Effector CD4-positive, alpha-beta T cell (primary cell): ENCODE data around the gene RCC1.
A peak's percentile ranks its signal among the peaks of the same experiment; 100 is the strongest.
"Not testable (repeated sequence)": the region's sequence is repeated elsewhere in the genome, so short reads cannot be mapped to it uniquely, and the experiment has no call there.

ENCODE experiments used
- DNase-seq: peaks from one replicate; pipeline ENCODE4 v3.0.0-alpha.2; 2020
- total RNA-seq: gene quantifications from one replicate; lab custom pipeline; 2026; lab: John Stamatoyannopoulos, UW

RCC1 gene, protein sequence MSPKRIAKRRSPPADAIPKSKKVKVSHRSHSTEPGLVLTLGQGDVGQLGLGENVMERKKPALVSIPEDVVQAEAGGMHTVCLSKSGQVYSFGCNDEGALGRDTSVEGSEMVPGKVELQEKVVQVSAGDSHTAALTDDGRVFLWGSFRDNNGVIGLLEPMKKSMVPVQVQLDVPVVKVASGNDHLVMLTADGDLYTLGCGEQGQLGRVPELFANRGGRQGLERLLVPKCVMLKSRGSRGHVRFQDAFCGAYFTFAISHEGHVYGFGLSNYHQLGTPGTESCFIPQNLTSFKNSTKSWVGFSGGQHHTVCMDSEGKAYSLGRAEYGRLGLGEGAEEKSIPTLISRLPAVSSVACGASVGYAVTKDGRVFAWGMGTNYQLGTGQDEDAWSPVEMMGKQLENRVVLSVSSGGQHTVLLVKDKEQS
- 26.1 reads per million, percentile 53 among the genes with 10 or more reads in this experiment for total RNA-seq

DNA sequence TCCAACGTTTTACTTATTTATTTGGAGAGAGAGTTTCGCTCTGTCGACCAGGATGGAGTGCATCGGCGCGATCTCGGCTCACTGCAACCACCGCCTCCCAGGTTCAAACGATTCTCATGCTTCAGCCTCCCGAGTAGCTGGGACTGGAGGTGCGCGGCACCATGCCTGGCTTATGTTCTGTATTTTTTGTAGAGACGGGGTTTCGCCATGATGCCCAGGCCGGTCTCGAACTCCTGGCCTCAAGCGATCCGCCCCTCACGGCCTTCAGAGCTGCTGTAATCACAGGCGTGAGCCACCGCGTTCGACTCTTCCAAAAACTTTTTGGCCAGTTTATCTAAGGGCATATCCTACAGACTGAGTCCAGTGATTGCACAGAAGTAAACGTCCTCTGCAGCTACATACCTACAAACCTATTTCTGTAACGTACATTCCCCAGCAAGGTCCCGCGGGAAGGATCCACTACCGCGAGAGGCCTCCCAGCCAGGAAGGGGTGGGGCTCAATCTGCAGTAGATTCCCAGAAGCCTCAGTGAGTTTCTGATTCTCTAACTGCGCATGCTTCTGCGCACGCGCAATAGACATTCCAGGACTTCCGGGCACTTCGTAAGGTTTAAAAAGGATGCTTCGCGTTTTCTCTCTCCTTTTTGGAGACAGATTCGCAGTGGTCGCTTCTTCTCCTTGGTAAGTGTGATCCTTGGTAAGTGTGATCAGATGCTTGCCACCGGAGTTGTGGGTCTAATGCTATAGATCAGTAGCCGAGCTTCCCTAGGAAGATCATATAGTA is at the start of gene RCC1:
Gene RCC1, plus strand, starts transcription at position 638 of the 782 bp plus-strand sequence. CDS start 23,824 bp downstream, outside the sequence.
- DNase-seq = peak; percentile 92

DNA sequence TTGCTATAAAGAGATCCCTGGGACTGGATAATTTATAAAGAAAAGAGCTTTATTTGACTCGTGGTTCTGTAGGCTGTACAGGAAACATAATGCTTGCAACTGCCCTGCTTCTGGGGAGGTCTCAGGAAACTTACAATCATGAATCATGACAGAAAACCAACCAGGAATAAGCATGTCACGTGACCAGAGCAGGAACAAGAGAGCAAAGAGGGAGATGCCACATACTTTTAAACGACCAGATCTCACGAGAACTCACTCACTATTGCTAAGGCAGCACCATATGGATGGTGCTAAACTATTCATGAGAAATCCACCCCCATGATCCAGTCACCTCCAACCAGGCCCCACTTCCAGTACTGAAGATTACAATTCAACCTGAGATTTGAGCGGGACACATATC is 49.8 kb upstream of the RCC1 start:
- no peak for DNase-seq

DNA sequence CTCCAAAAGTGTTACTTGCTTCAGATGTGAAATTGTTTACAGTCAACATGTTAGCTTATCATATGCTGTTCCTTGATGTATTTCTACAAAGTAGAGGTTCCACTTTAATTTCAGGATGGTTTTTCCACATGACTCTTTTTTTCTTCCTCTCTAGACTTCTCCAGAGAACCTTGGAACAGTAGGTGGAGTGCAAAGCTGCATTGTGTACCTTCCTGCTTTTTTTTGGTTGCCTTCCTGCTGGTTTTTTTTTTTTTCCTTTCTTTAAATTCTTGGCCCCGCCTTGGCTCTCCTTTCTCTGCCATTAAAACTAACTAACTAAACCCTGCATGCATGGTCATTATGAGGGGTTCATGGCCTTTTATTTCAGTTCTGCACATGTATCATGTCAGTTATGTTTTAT is 48.2 kb upstream of the RCC1 start:
- no peak for DNase-seq

DNA sequence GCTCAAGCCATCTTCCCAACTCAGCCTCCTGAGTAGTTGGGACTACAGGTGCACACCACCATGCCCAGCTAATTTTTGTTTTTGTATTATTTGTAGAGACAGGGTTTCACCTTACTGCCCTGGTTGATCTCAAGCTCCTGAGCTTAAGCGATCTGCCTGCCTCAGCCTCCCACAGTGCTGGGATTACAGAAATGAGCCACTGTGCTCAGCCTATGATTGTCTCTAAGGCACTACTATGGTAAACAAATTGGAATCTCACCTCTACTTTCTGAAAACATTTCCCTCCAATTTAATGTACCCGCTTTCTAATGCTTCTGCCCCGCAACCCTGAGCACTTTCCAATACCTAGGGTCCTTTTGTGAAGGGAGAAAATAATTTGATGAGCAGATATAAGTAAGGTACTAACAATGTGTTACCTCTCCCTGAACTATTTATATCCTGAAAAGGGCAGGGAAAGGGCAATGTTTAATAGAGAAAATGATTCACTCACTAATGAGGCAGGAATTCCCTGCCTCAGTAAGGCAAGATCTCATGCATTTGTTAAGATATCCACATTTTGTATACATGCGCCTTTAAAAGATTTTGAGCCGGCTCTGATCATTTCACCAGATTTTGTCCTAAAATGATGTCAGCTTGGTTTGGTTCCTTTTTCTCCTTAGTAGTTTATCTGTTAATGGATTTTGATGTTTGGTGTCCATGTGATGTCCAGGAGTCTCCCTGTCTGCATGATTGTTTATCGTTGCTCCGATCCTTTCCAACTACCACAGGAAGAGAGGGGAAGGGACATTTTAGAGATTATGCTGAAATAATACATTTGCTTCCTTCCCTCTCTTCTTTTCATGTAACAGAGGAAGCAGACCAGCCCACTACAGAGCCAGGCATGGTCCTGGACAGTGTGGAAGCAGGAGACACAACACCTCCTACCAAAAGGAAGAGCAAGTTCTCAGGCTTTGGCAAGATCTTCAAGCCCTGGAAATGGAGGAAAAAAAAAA is 47.3 kb upstream of the RCC1 start:
- no peak for DNase-seq

DNA sequence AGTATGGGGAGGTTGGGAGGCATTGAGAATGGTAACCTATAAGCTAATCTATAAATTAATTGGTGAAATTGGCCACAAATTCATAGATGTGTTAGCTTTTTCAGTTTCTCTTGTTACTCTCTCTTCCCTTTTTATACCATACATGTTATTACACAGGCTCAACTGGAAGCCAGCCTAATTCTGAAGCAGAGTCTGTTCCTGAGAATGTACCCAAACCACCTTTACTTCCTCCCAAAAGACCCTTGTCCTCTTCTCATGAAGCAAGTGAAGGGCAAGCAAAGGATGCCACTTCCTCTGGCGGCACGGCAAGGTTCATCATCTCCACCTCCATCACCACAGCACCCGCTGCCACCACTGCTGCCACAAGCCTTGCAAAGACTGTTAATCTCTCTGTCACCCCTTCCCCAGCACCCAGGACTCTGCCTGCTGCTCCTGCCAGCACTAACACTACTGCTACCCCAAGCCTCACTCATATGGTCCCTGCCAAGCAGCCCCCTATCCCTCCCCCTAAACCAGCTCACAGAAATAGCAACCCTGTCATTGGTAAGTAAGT is 39.5 kb upstream of the RCC1 start:
- no peak for DNase-seq

DNA sequence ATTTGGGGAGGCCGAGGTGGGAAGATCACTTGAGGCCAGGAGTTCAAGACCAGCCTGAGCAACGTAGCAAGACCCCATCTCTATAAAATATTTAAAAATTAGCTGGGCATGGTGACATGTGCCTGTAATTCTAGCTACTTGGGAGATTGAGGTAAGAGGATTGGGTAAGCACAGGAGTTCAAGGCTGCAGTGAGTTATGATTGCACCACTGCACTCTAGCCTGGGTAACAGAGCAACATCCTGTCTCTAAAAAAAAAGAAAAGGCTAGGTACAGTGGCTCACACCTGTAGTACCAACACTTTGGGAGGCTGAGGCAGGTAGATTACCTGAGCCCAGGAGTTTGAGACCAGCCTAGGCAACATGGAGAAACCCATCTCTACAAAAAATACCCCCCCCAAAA is 35.7 kb upstream of the RCC1 start:
- no peak for DNase-seq

DNA sequence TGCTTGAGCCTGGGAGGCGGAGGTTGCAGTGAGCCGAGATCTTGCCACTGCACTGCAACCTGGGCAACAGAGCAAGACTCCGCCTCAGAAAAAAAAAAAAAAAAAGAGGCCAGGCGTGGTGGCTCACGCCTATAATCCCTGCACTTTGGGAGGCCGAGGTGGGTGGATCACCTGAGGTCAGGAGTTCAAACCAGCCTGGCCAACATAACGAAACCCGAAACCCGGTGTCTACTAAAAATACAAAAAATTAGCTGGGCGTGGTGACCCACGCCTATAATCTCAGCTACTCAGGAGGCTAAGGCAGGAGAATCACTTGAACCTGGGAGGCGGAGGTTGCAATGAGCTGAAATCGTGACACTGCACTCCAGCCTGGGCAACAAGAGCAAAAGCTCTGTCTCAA is 26.3 kb upstream of the RCC1 start:
- not testable (repeated sequence) for DNase-seq

DNA sequence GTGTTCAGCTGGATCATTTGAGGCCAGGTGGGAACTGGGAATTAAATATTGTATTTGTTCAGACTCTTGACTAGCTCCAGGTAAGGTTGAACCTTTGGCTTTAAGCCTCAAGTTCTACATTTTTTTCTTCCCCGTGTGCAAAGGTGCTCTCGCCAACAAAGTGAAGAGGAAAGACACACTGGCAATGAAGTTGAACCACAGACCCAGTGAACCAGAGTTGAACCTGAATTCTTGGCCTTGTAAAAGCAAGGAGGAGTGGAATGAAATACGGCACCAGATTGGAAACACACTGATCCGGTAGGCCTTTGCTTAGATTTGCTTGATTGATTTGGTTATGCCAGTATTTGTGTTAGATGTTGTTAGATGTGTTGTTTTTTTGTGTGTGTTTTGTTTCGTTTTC is 25.5 kb upstream of the RCC1 start:
- DNase-seq = no peak

DNA sequence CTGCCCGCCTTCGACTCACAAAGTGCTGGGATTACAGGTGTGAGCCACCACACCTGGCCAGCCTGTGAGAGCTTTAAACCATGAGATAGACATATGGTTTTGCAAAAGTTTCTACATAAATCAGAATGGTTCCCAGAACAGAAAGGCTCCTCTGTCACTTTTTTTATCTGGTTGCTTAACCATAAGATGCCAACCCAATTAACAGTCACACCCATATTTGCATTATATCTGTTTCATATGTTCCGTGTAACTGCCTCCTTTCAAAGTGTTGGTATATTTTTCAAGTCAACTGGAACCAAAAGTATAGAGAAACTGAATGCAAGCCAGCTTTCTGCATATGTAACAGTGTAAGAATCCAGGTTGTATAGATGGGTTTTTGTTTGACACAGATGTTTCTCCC is 23.7 kb upstream of the RCC1 start:
- no peak for DNase-seq

DNA sequence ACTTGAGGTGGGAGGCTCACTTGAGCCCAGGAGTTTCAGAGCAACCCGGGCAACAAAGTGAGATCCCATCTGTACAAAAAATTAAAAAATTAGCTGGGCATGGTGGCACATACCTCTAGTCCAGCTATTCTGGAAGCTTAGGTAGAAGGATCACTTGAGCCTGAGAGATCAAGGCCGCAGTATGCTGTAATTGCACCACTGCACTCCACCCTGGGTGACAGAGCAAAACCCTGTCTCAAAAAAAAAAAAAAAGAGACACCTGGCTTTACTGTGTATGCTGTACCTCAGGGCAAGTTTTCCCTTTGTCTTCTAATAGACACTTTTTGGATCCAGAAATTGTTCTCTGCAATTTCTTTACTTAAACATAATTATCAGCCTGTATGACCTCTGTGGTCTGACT is 23.1 kb upstream of the RCC1 start:
- DNase-seq = no peak

DNA sequence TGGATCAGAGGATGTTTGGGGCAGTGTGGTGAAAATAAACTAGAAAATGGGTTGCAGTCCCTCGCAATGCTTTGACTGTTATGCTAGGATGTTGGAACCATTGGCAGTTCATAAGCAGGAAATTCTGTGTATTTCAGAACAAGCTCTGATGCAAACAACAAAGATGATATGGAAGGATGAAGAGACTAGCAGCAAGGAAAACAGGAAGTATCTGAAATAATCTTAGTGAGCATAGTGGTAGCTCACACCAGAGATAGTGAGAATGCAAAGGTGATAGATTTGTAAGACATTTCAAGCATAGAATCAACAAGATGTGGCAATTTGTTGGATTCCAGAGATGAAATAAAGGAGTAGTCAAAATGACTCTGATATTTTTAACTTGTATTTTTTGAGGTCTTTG is 11.1 kb upstream of the RCC1 start:
- DNase-seq = no peak

DNA sequence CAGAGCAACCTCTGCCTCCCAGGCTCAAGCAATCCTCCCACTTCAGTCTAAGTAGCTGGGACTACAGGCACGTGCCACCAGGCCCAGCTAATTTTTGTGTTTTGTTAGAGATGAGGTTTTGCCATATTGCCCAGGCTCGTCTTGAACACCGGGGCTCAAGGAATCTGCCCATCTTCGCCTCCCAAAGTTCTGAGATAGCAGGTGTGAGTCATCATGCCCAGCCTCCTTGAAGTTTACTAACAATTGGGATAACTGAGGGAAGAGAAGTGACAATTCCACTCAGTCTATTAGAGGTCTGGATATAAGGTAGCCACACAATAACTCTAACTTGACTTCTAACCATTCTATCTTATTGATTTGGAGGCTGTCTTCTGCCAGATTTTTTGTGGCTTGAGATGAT is 6.3 kb upstream of the RCC1 start:
- DNase-seq = no peak

DNA sequence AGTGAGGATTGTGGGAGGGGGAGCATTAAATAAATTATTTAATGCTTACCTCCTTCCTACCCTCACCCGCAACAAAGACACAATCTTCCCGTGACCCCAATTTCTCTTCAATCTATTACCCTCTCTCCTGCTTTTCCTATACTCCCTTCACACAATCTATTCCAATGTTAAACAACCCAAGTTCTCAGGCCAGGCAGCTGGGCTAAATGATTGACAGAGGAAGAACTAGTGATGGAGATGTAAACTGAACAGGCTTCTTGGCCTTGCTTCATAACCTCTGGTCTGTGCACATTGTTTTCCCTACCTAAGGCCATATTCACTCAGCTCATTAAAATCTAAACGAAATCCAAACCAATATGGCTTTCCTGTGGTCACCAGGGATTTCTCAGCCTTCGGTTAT is 3.9 kb upstream of the RCC1 start:
- DNase-seq = no peak

DNA sequence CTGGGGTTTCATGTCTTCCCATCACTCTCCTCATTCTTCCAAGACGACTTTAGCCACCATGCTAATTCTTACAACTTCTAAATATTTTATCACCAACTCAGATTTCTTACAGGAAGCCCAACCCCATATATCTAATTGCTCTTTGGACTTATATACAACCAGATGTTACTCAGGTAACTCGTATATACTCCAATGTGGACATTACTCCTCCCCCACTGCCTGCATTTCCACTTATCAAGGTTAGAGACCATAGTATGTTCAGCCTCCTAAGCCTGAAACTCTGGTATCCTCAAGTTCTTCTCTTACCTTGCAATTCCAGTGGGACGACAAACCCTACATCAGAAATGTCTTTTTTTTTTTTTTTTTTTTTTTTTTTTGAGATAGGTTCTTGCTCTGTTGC is 2.7 kb upstream of the RCC1 start:
- no peak for DNase-seq

DNA sequence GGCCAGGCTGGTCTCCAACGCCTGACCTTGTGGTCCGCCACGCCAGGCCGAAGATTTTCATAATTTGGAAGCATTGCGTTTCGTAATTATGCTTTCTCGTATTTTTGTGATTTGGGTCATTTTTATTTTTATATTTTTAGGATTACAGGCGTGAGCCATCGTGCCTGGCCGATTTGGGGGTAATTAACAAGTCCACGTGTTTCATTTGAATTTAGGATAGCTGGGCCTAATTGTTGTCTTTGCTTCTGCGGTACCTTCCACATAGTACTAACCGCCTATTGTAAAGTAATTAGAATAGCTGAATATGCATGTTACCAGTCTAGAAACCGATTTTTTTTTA is 1.0 kb downstream of the RCC1 start:
- DNase-seq = no peak

DNA sequence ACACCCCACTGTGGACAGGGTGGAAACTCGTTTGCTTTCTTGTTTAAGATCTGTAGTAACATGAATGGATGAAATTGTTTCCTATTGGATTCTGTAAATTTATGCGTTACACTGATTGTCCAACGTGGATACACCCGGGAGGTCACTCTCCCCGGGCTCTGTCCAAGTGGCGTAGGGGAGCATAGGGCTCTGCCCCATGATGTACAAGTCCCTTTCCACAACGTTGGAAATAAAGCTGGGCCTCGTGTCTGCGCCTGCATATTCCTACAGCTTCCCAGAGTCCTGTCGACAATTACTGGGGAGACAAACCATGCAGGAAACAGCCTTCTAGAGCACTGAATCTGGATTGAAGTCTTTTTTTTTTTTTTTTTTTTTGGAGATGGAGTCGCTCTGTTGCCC is 1.4 kb downstream of the RCC1 start:
- DNase-seq = no peak

DNA sequence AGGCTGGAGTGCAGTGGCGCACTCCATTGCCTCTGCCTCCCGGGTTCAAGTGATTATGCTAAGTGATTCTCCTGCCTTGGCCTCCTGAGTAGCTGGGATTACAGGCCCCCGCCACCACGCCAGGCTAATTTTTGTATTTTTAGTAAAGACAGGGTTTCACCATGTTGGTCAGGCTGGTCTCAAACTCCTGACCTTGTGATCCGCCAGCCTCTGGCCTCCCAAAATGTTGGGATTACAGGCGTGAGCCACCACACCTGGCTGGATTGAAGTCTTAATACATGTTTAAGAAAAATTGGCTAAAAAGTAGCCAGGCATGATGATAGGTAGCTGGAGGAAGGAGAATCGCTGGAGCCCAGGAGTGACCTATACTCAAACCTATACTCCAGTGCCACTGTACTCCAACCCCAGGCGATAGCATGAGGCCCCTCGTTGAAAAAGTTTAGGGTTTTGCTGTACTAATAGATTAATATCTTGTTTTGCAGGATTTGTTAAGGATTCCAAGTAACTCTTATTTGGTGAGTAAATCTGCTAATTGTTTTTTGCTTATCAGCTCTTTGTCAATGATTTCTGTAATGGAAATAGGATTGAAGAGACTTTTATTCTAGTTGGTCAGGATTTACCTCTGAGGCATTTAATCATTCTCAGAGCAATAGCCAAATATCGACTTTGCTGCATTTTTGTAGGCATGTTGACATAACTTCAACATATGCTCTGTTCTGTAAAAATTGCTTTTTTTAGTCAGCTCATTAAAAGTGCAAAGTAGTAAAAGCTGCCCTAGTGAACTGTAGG is 2.0 kb downstream of the RCC1 start:
- no peak for DNase-seq

DNA sequence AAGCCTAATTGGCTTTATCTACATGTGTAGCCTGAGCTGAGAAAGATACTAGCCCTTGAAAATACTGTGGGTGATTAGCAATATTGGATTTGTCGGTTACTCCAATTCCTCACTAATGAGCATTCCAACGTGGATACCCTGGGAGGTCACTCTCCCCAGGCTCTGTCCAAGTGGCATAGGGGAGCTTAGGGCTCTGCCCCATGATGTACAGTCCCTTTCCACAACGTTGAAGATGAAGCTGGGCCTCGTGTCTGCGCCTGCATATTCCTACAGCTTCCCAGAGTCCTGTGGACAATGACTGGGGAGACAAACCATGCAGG is 2.6 kb downstream of the RCC1 start:
- DNase-seq = no peak

DNA sequence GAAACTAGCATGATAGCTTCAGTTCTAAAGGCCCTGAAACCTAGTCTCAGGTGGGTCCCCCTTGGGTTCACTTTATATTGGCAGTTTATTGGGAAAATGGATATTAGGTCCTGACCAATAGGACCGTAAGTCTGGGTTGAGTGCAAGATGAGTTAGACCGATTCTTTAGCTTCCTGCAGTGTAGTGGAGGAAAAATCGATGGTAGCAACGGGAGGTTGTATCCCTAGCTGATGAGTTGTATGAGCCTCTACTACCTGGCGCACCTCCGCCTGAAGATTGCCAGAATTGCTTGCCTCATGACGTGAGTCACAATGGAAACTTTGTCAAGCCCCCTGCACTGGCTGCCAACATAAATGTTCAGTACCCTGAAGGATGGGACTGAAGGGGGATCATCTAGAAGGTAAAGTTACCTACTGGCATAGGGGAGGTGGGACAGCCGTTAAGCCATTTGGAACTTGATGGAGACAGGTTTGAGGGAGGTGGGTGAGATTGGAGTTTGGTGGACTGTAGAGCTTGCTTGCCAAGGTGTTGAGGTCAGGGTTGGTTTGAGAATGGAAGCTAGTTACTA is 3.9 kb downstream of the RCC1 start:
- DNase-seq = peak; percentile 16

DNA sequence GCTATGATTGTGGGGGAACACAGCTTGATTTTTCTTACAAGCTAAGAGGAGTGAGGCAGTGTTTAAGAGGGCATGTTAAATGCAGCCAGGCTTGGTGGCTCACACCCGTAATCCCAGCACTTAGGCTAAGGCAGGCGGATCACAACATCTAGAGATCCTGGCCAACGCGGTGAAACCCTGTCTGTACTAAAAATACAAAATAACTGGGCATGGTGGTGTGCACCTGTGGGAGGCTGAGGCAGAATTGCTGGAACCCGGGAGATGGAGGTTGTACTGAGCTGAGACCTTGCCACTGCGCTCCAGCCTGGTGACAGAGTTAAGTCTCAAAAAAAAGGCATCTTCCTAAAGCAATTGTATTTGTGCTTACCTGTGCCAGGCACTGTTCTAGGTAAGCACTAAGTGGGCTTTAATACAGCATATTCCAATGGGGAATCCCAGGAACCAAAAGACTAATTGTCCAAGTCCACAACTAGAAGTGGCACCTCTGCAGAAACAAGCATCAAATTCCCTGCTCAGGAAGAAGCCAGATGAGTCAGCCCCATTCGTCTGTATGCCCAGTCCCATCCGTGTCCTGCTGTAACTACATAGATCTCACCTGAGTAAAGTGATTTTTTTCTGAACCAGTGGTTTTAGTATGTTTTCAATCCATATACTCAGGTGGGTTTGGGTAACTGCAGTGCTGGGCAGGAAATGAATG is 4.6 kb downstream of the RCC1 start:
- no peak for DNase-seq

DNA sequence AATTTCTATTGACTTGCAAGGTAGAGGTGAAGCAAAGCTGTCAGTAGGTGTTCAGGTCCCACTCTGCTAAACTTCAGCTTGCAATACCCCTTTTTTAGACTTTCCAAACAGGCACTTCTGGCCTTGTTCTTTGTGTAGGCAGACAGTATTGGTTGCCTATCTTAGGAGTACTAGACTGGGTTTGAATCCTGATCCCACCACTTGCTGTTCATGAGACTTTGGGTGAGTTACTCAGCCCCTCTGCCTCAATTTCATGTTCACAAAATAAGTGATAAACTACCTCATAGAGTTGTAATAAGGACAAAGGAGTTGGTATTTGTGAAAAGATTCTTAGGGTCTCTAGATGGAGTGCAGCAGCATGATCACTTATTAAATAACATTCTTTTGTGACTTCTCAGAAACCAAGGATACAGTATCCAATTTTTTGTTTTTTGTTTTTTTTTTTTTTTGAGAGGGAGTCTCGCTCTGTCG is 5.2 kb downstream of the RCC1 start:
- no peak for DNase-seq
